Medulla oblongata (tissue), 1 donor: ENCODE data around the gene DNM3.
A peak's percentile ranks its signal among the peaks of the same experiment; 100 is the strongest.
"Not testable (repeated sequence)": the region's sequence is repeated elsewhere in the genome, so short reads cannot be mapped to it uniquely, and the experiment has no call there.

Experiments used
- DNase-seq: peaks from one replicate; pipeline ENCODE4 v3.0.0-alpha.2; 2015; ENCODE audit errors: extremely low spot score

DNM3 gene

DNA sequence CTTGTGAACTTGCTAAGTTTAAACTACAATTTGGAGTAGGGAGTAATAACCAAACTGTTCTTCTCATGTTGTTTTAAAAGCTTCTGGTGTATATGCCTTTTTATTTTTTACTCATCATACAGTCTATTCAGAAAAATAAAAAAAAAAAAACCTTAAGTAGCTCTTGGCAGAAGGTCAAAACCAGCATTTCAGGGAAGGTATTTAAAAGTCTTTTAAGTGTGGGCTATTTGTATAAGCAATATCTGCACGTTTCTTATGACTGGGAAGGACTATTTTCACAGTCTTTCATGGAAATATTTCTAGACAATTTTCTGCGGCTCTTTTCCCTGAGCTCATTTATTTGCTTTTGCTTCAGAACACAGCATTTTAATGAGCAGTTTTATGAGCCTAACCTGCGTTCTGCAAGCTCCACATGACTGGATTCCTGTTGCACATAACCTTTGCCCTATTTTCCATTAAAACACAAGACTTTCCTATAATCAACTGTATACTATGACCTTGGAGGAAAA is 518.2 kb downstream of the DNM3 start:
- no peak for DNase-seq

GRCh38 chr1:172360511-172360910 is 519.2 kb downstream of the DNM3 start:
- no peak for DNase-seq

GRCh38 chr1:172360985-172361384 is 519.7 kb downstream of the DNM3 start:
- DNase-seq, result no peak

DNA sequence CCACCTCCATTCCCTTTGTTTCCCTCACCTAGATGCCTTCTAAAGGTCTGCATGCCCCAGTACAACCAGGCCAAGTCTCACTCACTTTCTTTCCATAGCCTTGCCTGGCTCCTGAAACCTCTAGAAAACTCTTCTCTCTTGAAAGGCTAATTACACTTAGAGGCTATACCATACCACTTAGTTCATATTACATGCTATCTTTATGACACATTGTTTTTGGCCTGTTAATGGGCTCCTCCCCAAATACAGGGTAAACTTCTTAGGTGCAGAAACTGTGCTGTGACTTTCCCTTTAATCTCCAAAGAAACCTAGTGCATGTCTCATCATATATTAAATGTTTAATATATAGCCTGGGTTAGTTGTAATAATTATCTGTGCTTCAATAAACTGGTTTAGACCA is 522.6 kb downstream of the DNM3 start:
- DNase-seq, result no peak

- not testable (repeated sequence) for DNase-seq
These were observed 530.3 kb downstream of the DNM3 start for GRCh38 chr1:172371646-172372045.

DNA sequence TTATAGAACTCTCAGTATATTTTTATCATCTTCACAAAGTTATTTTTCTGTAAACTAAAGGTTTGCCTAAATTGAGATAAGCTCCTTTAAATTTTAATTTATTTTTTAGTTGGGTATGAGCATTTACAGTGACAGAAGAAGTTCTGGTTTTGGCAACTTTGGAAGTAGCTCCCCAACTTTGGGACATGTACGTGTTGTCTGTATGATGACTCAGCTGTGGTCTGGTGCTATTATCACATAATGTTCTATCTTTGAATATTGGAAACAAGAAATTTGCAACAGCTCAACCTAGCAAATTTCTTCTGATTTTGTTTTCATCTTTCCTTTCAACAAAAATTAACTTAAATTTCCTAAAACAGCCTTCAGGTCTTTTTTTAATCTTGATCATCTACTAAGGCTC is 532.6 kb downstream of the DNM3 start:
- DNase-seq, result no peak

GRCh38 chr1:172375211-172375631 is 533.9 kb downstream of the DNM3 start:
- no peak for DNase-seq

DNA sequence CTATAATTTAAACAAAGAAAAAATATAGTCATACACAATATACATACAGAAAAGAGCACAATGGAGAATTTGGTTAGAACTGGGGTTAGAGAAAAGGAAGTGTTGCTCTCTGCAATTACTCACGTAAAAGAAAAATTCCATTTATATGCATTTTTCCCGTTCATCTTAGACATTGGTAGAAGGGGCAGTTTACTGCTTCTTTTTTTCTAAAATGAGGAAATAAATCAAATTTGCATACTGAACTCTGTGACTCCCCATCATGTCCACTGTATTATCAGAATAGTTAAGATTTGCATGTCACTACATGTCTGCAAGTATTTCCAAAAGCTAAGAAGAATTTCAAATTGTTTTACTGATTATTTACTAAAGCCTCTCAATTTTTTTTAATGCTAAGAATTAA is 535.1 kb downstream of the DNM3 start:
- no peak for DNase-seq

- no peak for DNase-seq
These were observed 536.3 kb downstream of the DNM3 start for GRCh38 chr1:172377565-172377964.

DNA sequence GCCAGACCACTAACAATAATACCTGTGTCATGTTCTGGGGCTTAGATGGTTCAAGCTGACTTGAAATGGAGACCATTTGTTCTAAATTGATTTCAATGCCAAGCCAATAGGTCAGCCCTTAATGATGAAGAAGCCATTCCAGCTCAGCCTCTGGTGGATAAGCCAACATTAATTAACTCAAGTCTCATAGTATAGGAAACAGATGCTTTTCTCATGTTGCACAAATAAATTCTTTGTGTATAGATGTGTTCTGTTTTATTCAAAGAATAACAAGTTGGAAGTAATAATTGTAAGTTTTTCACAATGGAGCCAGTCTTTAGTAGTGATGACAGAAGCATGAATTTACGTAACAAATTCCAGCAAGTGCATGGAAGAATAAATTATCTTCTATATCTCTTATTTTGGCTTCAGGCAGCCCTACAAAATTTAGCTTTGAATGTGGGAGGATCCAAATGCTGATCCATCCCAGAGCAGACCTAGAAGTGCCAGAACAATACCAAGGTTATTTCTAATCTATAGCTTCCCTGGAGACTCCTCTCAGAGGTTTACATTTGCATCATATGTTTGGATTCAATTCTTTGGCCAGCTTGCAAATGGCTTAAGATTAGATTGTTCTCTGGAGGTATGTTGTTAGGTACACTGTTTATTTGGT is 536.9 kb downstream of the DNM3 start:
- no peak for DNase-seq

GRCh38 chr1:172380441-172381244 is 539.3 kb downstream of the DNM3 start:
- no peak for DNase-seq

DNA sequence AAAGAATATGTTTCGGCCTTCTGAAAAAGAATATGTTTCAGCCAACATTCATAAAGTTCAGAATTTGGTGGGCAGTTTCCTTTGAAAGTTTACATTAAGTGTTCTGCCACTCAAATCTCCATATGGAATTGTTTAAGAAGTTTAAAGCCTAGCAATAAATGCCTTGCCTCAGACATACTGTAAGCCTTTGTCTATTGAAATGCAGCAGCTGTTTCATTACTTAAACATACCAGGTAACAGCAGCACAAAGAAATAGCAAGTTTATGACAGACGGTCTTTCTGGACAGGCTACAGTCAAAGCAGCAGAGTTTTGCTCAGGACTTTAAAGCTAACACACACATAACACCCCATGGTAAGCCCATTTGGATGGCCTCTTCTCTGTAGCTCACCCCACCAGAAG is 540.6 kb downstream of the DNM3 start:
- DNase-seq, result no peak

- DNase-seq, result no peak
These were observed 541.1 kb downstream of the DNM3 start for GRCh38 chr1:172382406-172382805.

DNA sequence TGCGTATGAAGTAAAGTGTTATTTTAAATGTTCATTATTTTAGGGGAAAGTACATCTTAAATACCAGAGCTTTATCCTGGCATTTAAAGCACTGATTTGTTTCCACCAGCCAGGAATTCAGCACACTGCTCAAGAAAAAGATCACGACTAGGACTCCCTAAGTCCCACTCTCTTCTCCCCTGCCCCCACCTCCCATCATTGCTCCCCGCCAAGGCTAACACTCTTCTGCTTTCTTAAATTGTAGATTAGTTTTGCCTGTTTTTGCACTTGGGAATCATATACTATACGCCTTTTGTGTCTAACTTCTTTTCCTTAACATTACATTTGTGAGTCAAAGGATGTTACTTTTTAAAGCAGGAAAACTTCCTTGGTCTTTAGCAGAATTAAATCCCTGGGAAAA is 541.7 kb downstream of the DNM3 start:
- DNase-seq, result no peak

DNA sequence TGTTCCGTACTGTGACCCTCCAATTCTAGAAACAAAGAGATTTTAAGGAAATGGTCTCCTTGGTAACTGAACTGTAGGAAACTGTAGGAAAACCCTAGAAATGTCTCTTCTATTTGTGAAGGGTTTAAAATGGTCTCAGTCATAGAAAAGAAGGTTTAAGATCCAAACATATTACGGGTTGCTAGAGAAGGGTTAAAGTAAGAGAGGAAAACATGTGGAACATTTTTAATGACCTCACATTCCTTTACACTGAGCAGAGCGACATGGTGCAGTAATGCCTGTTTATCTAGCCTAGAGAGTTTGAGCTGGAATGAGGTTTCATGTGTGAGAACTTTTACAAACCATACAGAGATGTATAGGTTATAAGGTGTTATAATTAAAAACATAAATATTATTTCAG is 542.2 kb downstream of the DNM3 start:
- DNase-seq, result no peak

- no peak for DNase-seq
These were observed 543.4 kb downstream of the DNM3 start for GRCh38 chr1:172384656-172385055.

DNA sequence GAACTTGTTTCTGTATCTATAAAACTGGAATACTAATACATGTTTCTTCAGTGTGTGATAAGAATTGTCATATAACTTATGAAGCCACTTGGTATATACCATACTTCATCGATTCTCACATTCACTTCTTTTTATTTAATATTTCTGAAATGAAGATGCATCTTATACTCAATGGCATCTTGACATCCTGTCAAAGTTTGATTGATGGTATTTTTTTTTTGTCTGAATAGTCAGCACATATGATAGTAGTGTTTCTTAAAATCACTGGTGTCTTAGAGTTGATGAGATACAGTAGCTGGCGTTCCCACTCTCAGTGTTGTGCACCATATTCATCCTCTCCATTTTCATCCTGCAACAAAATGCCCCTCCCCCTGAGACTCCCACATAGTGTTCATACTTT is 544.7 kb downstream of the DNM3 start:
- no peak for DNase-seq

- no peak for DNase-seq
These were observed 547.2 kb downstream of the DNM3 start for GRCh38 chr1:172388490-172388889.

DNA sequence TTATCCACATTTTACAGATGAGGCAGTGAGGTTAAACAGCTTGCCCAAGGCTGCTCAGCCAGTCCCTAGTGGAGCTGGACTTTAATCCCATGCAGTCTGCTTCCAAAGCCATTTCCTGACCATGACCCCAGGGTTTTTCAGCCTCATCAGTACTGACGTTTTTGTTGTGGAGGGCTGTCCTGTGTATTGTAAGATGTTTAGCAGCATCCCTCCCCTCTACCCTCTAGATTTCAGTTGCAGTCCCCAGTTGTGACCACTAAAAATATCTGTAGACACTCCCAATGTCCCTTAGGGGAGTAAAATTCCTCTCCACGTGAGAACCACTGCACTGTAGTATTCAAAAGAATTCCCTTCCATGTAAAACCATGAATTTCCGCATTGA is 549.0 kb downstream of the DNM3 start:
- no peak for DNase-seq

GRCh38 chr1:172390683-172391551 is 549.6 kb downstream of the DNM3 start:
- DNase-seq, result peak; percentile 70

DNA sequence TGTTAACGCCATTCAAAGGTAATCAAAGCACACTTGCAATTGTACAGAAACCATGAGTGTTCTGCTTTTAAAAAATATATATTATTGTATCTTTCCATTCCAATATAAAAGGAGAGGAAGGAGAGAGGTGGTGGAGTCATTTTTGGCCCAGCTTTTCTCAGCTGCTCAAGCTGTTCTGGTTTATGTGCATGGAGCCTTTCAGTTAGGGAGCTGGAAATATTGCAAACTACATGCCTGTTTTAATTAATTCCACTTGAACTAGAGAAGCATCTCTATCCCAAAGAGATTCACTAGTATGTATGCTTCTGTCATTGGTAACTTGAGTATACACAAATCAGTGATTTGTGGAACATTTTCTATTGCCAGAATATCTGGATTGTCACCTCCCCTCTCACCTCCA is 550.7 kb downstream of the DNM3 start:
- no peak for DNase-seq

- peak; percentile 87 for DNase-seq
These were observed 552.1 kb downstream of the DNM3 start for GRCh38 chr1:172393354-172393753.
